H1 (cell line): ENCODE results near the gene METAP1D. TPM values are rescaled to one million over a fixed set of nuclear protein-coding genes. Genes with fewer than 3 reads are reported as not detected.

ENCODE experiments used
- CTCF ChIA-PET: fragments of 300-600 bp; sonication (Branson Sonifier 250); formaldehyde crosslinking; loops from one replicate; lab custom pipeline; 2021; ENCODE audit not compliant: partially characterized antibody; lab: Charles Lee
- POLR2A ChIA-PET: fragments of 300-600 bp; sonication (Branson Sonifier 250); formaldehyde crosslinking; loops from one replicate; lab custom pipeline; 2021; ENCODE audit warnings: inconsistent platforms; ENCODE audit not compliant: partially characterized antibody; lab: Charles Lee
- DNase-seq, 2 experiments: peaks; one replicate each; pipeline versions ENCODE4 v3.0.0 to v3.0.0-alpha.2; 2010 to 2022; ENCODE audit warnings: low spot score in 2 of 2, low read depth in 1 of 2, mixed read lengths in 1 of 2
- FAIRE-seq: peaks from 2 replicates; lab custom pipeline; 2011; peaks lifted over from hg19 to GRCh38; lab: Jason Lieb, UNC
- H2AFZ ChIP-seq: 2 replicates; pipeline ENCODE4 v1.8.1; 2012; ENCODE audit warnings: low read length, inconsistent platforms
- H2AK5ac ChIP-seq: 2 replicates; pipeline ENCODE4 v1.6.1; 2013; ENCODE audit warnings: low read depth, low read length
- H2BK120ac ChIP-seq: replicated peaks from 2 replicates; pipeline ENCODE3; 2013; ENCODE audit warnings: low read depth, low read length, inconsistent platforms
- H2BK12ac ChIP-seq: 2 replicates; pipeline ENCODE4 v1.6.1; 2013; ENCODE audit warnings: low read depth, low read length
- H2BK15ac ChIP-seq: 2 replicates; pipeline ENCODE4 v1.6.1; 2013; ENCODE audit warnings: low read length
- H2BK20ac ChIP-seq: 2 replicates; pipeline ENCODE4 v1.6.1; 2013; ENCODE audit warnings: low read length
- H2BK5ac ChIP-seq: 2 replicates; pipeline ENCODE4 v1.6.1; 2013; ENCODE audit warnings: low read depth, low read length
- H3K14ac ChIP-seq: 2 replicates; pipeline ENCODE4 v1.6.1; 2013; ENCODE audit warnings: inconsistent platforms; ENCODE audit not compliant: insufficient read length
- H3K18ac ChIP-seq: 2 replicates; pipeline ENCODE4 v1.6.1; 2013; ENCODE audit warnings: low read length; ENCODE audit errors: extremely low read depth
- H3K23ac ChIP-seq: 2 replicates; pipeline ENCODE4 v1.6.1; 2013; ENCODE audit warnings: inconsistent platforms; ENCODE audit not compliant: insufficient read length
- H3K23me2 ChIP-seq: 2 replicates; pipeline ENCODE4 v1.6.1; 2013; ENCODE audit warnings: low read depth, low read length
- H3K27ac ChIP-seq: 2 replicates; pipeline ENCODE4 v1.6.1; 2011; ENCODE audit warnings: low read depth, low read length, inconsistent platforms
- H3K27me3 ChIP-seq, 4 experiments: replicated peaks in 1 of 4; 1 replicate in 1 of 4; 2 replicates in 3 of 4; pipeline versions ENCODE4 v1.6.1 to v1.8.1; 2011 to 2013; ENCODE audit warnings: low read length in 3 of 4, mild to moderate bottlenecking in 3 of 4, inconsistent platforms in 2 of 4, mixed read lengths in 2 of 4, moderate library complexity in 1 of 4; ENCODE audit not compliant: control insufficient read depth in 3 of 4, insufficient read depth in 3 of 4; ENCODE audit errors: extremely low read depth in 1 of 4
- H3K36me3 ChIP-seq, 4 experiments: 2 replicates each; pipeline versions ENCODE4 v1.6.1 to v1.8.1; 2011 to 2013; ENCODE audit warnings: mild to moderate bottlenecking in 4 of 4, low read length in 3 of 4, moderate library complexity in 2 of 4, control low read depth in 1 of 4, inconsistent platforms in 1 of 4; ENCODE audit not compliant: insufficient read depth in 4 of 4, control insufficient read depth in 2 of 4
- H3K4ac ChIP-seq: replicated peaks from 2 replicates; pipeline ENCODE3; 2013; ENCODE audit warnings: low read length, low read depth, mixed read lengths, inconsistent platforms; ENCODE audit not compliant: insufficient read length
- H3K4me1 ChIP-seq, 4 experiments: replicated peaks in 1 of 4; 1 replicate in 1 of 4; 2 replicates in 3 of 4; pipeline versions ENCODE4 v1.6.1 to v1.8.1; 2011 to 2013; ENCODE audit warnings: low read length in 3 of 4, inconsistent platforms in 2 of 4, mixed read lengths in 1 of 4; ENCODE audit not compliant: insufficient read depth in 4 of 4, control insufficient read depth in 3 of 4
- H3K4me2 ChIP-seq, 2 experiments: 2 replicates each; pipeline versions ENCODE4 v1.6.1 to v1.8.1; 2011 to 2013; ENCODE audit warnings: low read depth in 2 of 2, low read length in 2 of 2, control low read depth in 1 of 2, inconsistent platforms in 1 of 2, mild to moderate bottlenecking in 1 of 2; ENCODE audit not compliant: insufficient read depth in 1 of 2
- H3K4me3 ChIP-seq, 4 experiments: fragments of 200-600, 300-600 bp in 1 of 4; sonication (generic), shearing (Covaris generic), sonication (Bioruptor Twin) in 1 of 4; 2 replicates each; pipeline versions ENCODE4 v1.5.1 to v1.8.1; 2011 to 2016; ENCODE audit warnings: low read length in 4 of 4, low read depth in 3 of 4, control low read depth in 2 of 4, inconsistent platforms in 2 of 4, mild to moderate bottlenecking in 2 of 4, mixed read lengths in 1 of 4, moderate library complexity in 1 of 4; ENCODE audit not compliant: insufficient read depth in 2 of 4; ENCODE audit errors: extremely low read depth in 1 of 4
- H3K56ac ChIP-seq: replicated peaks from 2 replicates; pipeline ENCODE3; 2013; ENCODE audit warnings: low read depth, mild to moderate bottlenecking, mixed read lengths, low read length, inconsistent platforms; ENCODE audit not compliant: insufficient read length
- H3K79me1 ChIP-seq: 2 replicates; pipeline ENCODE4 v1.6.1; 2013; ENCODE audit warnings: low read depth, low read length, control low read depth
- H3K79me2 ChIP-seq, 2 experiments: 2 replicates each; pipeline versions ENCODE4 v1.6.1 to v1.8.1; 2012 to 2013; ENCODE audit warnings: low read length in 2 of 2, mild to moderate bottlenecking in 2 of 2, inconsistent platforms in 1 of 2; ENCODE audit not compliant: insufficient read depth in 2 of 2, control insufficient read depth in 1 of 2
- H3K9ac ChIP-seq, 4 experiments: replicated peaks in 1 of 4; 1 replicate in 1 of 4; 2 replicates in 3 of 4; pipeline versions ENCODE4 v1.6.1 to v1.8.1; 2011 to 2013; ENCODE audit warnings: low read depth in 3 of 4, low read length in 3 of 4, control low read depth in 2 of 4, mild to moderate bottlenecking in 2 of 4, moderate library complexity in 2 of 4, inconsistent platforms in 1 of 4; ENCODE audit errors: extremely low read depth in 1 of 4
- H3K9me3 ChIP-seq, 2 experiments: 2 replicates each; pipeline versions ENCODE4 v1.6.1 to v1.8.1; 2012 to 2013; ENCODE audit warnings: mild to moderate bottlenecking in 2 of 2, moderate library complexity in 2 of 2, control low read depth in 1 of 2, inconsistent platforms in 1 of 2, low read depth in 1 of 2, low read length in 1 of 2, mixed read lengths in 1 of 2; ENCODE audit not compliant: insufficient read depth in 2 of 2
- H4K20me1 ChIP-seq, 2 experiments: replicated peaks in 1 of 2; 2 replicates each; pipeline versions ENCODE3 to v1.8.1; 2011 to 2013; ENCODE audit warnings: inconsistent platforms in 2 of 2, low read length in 2 of 2, mild to moderate bottlenecking in 1 of 2; ENCODE audit not compliant: insufficient read depth in 2 of 2, control insufficient read depth in 1 of 2
- H4K5ac ChIP-seq: 2 replicates; pipeline ENCODE4 v1.6.1; 2013; ENCODE audit warnings: low read length, low read depth, mixed read lengths, inconsistent platforms; ENCODE audit not compliant: insufficient read length
- H4K8ac ChIP-seq: 2 replicates; pipeline ENCODE4 v1.8.0; 2013; ENCODE audit warnings: mild to moderate bottlenecking, moderate library complexity, low read length, inconsistent platforms; ENCODE audit not compliant: insufficient read depth; ENCODE audit errors: extremely low read depth
- H4K91ac ChIP-seq: replicated peaks from 2 replicates; pipeline ENCODE3; 2013; ENCODE audit warnings: low read length, mixed read lengths, inconsistent platforms; ENCODE audit not compliant: insufficient read length
- WGBS, 2 experiments: shearing (Covaris generic) in 1 of 2; methylation state at CpG; one replicate each; pipeline versions ENCODE4 v1.1.6 to v1.1.7; 2013 to 2015; ENCODE audit warnings: low lambda C conversion rate in 2 of 2, mixed read lengths in 2 of 2, inconsistent platforms in 1 of 2, low coverage in 1 of 2, missing lambda C conversion rate in 1 of 2; ENCODE audit not compliant: insufficient replicate concordance in 2 of 2, insufficient coverage in 1 of 2, insufficient read length in 1 of 2; ENCODE audit errors: extremely low coverage in 1 of 2, missing lambda C conversion rate in 1 of 2; 5-methylcytosine and 5-hydroxymethylcytosine counted together
- polyA plus RNA-seq, 7 experiments: library from polyadenylated mRNA; depleted of rRNA in 3 of 7; stranded (reverse) in 5 of 7; unstranded in 2 of 7; fragments of >200 nt in 5 of 7; fragments of 200-250 nt in 2 of 7; gene quantifications; 1 replicate in 5 of 7; 2 replicates in 1 of 7; 4 replicates in 1 of 7; pipeline versions ENCODE4 v1.2.1 to v1.2.3, GENCODE V29; 2011 to 2013; ENCODE audit warnings: missing spikeins in 2 of 7, mixed read lengths in 2 of 7
- total RNA-seq: library from RNA; stranded (reverse); fragmentation: NEBNext Ultra II Directional; extraction: Animal tissue kit (Norgen Biotek cat#: 25700); gene quantifications from 2 replicates; pipeline ENCODE4 v1.2.1, GENCODE V29; 2021

The METAP1D gene
- total and polyA plus RNA-seq, 2 of the 8 experiments (the other 6 are each of a cell fraction or from before 2014, with no cell fraction given): 3.9 to 6.2 TPM

DNA sequence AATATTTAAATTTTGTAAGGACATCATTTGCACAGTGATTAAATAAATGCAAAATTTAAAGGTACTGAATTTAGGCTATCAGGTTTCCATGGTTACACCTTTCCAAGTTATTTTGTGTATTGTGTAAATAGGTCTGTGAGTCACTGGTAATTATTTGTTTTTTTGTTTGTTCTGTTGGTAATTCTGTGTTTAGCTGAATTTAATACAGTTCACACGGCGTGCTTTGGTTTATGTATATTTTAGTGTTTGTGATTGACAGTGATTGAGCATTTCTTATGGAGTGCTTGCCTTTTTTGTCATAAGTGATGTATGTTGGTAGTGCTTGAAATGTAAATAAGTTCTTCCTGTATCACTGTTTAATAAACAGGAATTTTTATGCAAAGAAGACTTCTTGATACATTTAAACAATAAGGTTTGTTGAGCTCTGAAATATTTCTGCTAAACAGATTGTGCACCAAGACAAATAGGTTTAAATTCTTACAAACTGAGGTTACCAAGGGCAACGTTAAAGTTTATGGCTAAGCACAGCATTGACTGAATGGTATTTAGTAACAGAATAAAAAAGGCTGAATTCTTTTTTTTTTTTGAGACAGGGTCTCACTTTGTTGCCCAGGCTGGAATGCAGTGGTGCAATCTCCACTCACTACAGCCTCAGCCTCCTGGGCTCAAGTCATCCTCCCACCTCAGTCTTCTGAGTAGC lies 47.3 kb downstream of the METAP1D start:
- H2BK20ac ChIP-seq: no peak overlapping the region
- no peak overlapping the region for H2AK5ac ChIP-seq
- no peak overlapping the region for H2BK15ac ChIP-seq
- no peak overlapping the region for H3K9ac ChIP-seq
- H2BK12ac ChIP-seq: no peak overlapping the region
- H3K79me2 ChIP-seq: no peaks in the 10 kb centered on the region
- ChIA-PET CTCF (interaction anchor here (0.9 to 1.0 kb wide), 2 partner anchors 9 to 12 kb away, joined by 3 read pairs; no protein-coding TSS in a partner anchor), POLR2A (interaction anchor here (0.7 kb wide), 2 partner anchors 19 to 186 kb away, joined by 3 read pairs; no protein-coding TSS in a partner anchor)
- FAIRE-seq (no peak), DNase-seq (no peak)
- H3K27me3 ChIP-seq: no peaks in the 10 kb centered on the region
- no peak overlapping the region for H4K8ac ChIP-seq
- no peak overlapping the region for H3K18ac ChIP-seq
- no peaks in the 10 kb centered on the region for H4K20me1 ChIP-seq
- no peaks in the 10 kb centered on the region for H3K79me1 ChIP-seq
- no peak overlapping the region for H2AFZ ChIP-seq
- no peak overlapping the region for H3K56ac ChIP-seq
- 55% methylated on average over 3 of the region's 3 CpGs; no CpG with 5 or more reads in 1 of the 2 experiments for WGBS, 2 experiments
- no peak overlapping the region for H4K91ac ChIP-seq
- H3K36me3 ChIP-seq: no peaks in the 10 kb centered on the region
- no peaks in the 10 kb centered on the region; a peak in 2 of 7 replicates for H3K4me1 ChIP-seq
- H2BK5ac ChIP-seq: no peak overlapping the region
- H3K14ac ChIP-seq: no peak overlapping the region
- no peak overlapping the region for H2BK120ac ChIP-seq
- no peak overlapping the region for H3K4ac ChIP-seq
- H3K23ac ChIP-seq: no peak overlapping the region
- H3K4me2 ChIP-seq: no peak overlapping the region
- no peak overlapping the region for H4K5ac ChIP-seq
- no peak overlapping the region for H3K27ac ChIP-seq
- no peak overlapping the region for H3K4me3 ChIP-seq
- H3K9me3 ChIP-seq: no peaks in the 10 kb centered on the region
- H3K23me2 ChIP-seq: no peaks in the 10 kb centered on the region
